Stomach (tissue), 9 donors: ENCODE measurements around the gene RHOD. TPM values are rescaled to one million over a fixed set of nuclear protein-coding genes. Genes with fewer than 3 reads are reported as not detected.
A peak's percentile ranks its signal among the peaks of the same experiment; 100 is the strongest.

Experiments
- DNase-seq, 2 donors: peaks; one replicate each; pipeline versions ENCODE4 v3.0.0 to v3.0.0-alpha.2; 2013 to 2019
- H3K27ac ChIP-seq, 5 donors: fragments of 200-600 bp in 4 of 5; sonication (generic) in 4 of 5; one replicate each; pipeline ENCODE4 v1.5.1; 2013 to 2019; ENCODE audit warnings: mild to moderate bottlenecking in 1 of 5, moderate library complexity in 1 of 5
- H3K27me3 ChIP-seq, 3 donors: fragments of 200-600 bp; sonication (generic); one replicate each; pipeline ENCODE4 v1.5.1; 2017 to 2019; ENCODE audit warnings: mixed run types in 1 of 3
- H3K36me3 ChIP-seq, 4 donors: fragments of 200-600 bp; sonication (generic); 1 replicate in 3 of 4; 2 replicates in 1 of 4; pipeline ENCODE4 v1.5.1; 2016 to 2019
- H3K4me1 ChIP-seq, 4 donors: fragments of 200-600 bp; sonication (generic); one replicate each; pipeline ENCODE4 v1.5.1; 2016 to 2019
- H3K4me3 ChIP-seq, 4 donors: fragments of 200-600 bp; sonication (generic) in 3 of 4; one replicate each; pipeline ENCODE4 v1.5.1; 2016 to 2019; ENCODE audit warnings: mild to moderate bottlenecking in 1 of 4
- H3K9me3 ChIP-seq, 4 donors: fragments of 200-600 bp; sonication (generic); one replicate each; pipeline ENCODE4 v1.5.1; 2016 to 2019
- CTCF ChIP-seq, 7 experiments: fragments of 450-650 bp in 4 of 7; fragments of 200-600 bp in 3 of 7; sonication (generic) in 3 of 7; IDR thresholded peaks; one replicate each; pipeline ENCODE4 v1.5.1; 2016 to 2019; ENCODE audit warnings: antibody characterized with exemption in 7 of 7, control low read depth in 2 of 7, mild to moderate bottlenecking in 1 of 7
- EP300 ChIP-seq: sonication (generic); formaldehyde crosslinking; IDR thresholded peaks from one replicate; pipeline ENCODE4 v1.6.1; 2017; ENCODE audit warnings: antibody characterized with exemption
- POLR2A ChIP-seq, 4 donors: fragments of 450-650 bp; IDR thresholded peaks; one replicate each; pipeline ENCODE4 v1.6.1; 2016; ENCODE audit warnings: antibody characterized with exemption in 4 of 4, control low read depth in 2 of 4, mild to moderate bottlenecking in 1 of 4, moderate library complexity in 1 of 4
- POLR2AphosphoS5 ChIP-seq, 3 donors: sonication (generic); formaldehyde crosslinking; IDR thresholded peaks; one replicate each; pipeline ENCODE4 v1.6.1; 2016; ENCODE audit warnings: antibody characterized with exemption in 3 of 3
- WGBS, 5 donors: extraction: QIAGEN DNeasy Blood & Tissue Kit in 3 of 5; methylation state at CpG; one replicate each; pipeline versions ENCODE4 v1.1.5 to v1.1.7; 2013 to 2018; 5-methylcytosine and 5-hydroxymethylcytosine counted together
- intact Hi-C: fragments of 100-400 bp; cut with DNase I; formaldehyde crosslinking; loops from one replicate; pipeline ENCODE4 v1.15.1; 2023; ENCODE audit warnings: low total_unique reads
- polyA plus RNA-seq, 3 donors: library from polyadenylated mRNA; stranded (reverse); fragments of 200-250 nt; gene quantifications; one replicate each; pipeline ENCODE4 v1.2.3, GENCODE V29; 2013
- total RNA-seq, 5 donors: library from RNA; depleted of rRNA; stranded (reverse); fragments of >200 nt; gene quantifications; one replicate each; pipeline versions ENCODE4 v1.1.0 to v1.2.3, GENCODE V29; 2014 to 2016
- donor health status: healthy with polysubstance abuse.
- donor health status: Bipolar disorder and iron deficiency.
- donor health status: healthy.

RHOD gene
- total and polyA plus RNA-seq, 8 donors: 1.2 to 46.8 (median 36.4) TPM

GRCh38 chr11:67082071-67082791 lies 25.6 kb downstream of the RHOD start:
- no peak overlapping the region for H3K4me3 ChIP-seq
- no peaks in the 10 kb centered on the region for H3K9me3 ChIP-seq
- TF ChIP-seq CTCF (IDR thresholded peaks at IDR 0.05) (no peak), POLR2A (IDR thresholded peaks at IDR 0.05) (no peak), EP300 (no peak), POLR2AphosphoS5 (IDR thresholded peaks at IDR 0.05) (no peak)
- peaks cover 10 to 28% (median 11%) of the 10 kb centered on the region in 4 donors for H3K4me1 ChIP-seq
- DNase-seq: peak in 1 of 2 donors; percentile 71
- H3K36me3 ChIP-seq: no peaks in the 10 kb centered on the region
- 36 to 50% (median 38%) methylated on average over 20 of the region's 20 CpGs for WGBS, 5 donors
- peaks cover 0 to 15% (median 0%) of the 10 kb centered on the region in 3 donors for H3K27me3 ChIP-seq
- intact Hi-C loops: loop anchor here (10.0 kb wide), 1 partner anchor 83 kb away; no protein-coding TSS in a partner anchor
- no peak overlapping the region for H3K27ac ChIP-seq

DNA sequence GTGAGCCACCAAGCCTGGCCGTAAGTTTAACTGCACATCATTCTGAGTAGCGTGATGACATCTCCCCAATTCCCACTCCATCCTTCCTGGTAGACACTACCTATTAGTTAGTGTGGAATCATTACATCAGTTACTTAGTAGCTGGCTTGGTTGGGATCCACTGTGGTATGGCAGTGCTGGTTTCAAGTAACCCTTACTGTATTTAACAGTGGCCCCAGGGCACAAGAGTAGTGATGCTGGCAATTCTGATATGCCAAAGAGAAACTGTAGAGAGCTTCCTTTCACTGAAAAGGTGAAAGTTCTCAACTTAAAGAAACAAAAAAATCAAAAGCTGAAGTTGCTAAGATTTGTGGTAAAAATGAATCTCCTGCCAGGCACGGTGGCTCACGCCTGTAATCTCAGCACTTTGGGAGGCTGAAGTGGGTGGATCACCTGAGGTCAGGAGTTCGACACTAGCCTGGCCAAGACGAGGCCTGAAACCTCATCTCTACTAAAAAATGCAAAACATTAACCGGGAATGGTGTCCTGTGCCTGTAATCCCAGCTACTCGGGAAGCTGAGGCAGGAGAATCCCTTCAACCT lies 27.2 kb downstream of the RHOD start:
- peaks cover 10 to 12% (median 11%) of the 10 kb centered on the region in 4 donors for H3K4me1 ChIP-seq
- H3K9me3 ChIP-seq: no peaks in the 10 kb centered on the region
- no peaks in the 10 kb centered on the region for H3K36me3 ChIP-seq
- DNase-seq: no peak
- 86 to 94% (median 92%) methylated on average over 8 of the region's 8 CpGs for WGBS, 5 donors
- intact Hi-C loops: loop anchor here (10.0 kb wide), 1 partner anchor 81 kb away; no protein-coding TSS in a partner anchor
- TF ChIP-seq EP300 (no peak), POLR2AphosphoS5 (IDR thresholded peaks at IDR 0.05) (no peak), POLR2A (IDR thresholded peaks at IDR 0.05) (no peak), CTCF (IDR thresholded peaks at IDR 0.05) (no peak)
- no peaks in the 10 kb centered on the region for H3K27me3 ChIP-seq
- no peak overlapping the region for H3K27ac ChIP-seq
- no peak overlapping the region for H3K4me3 ChIP-seq

DNA sequence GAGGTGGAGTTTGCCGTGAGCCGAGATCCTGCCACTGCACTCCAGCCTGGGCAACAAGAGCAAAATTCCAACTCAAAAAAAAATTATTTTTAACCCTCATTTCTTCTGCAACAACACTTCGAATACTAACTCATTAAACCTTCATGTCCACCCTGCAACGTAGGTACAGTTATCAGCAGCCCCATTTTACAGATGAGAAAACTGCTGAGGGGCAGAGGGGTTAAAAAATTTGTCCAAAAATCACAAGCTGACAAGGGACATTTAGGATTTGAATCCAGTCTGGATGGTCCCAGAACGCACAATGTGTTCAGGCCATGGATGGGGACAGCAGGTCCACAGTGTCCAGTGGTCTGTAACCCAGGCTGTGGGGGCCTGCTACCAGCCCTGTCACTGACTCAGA lies 29.0 kb downstream of the RHOD start:
- WGBS, 5 donors: 93 to 98% (median 96%) methylated on average over 5 of the region's 5 CpGs
- H3K27me3 ChIP-seq: no peaks in the 10 kb centered on the region
- DNase-seq: no peak
- H3K9me3 ChIP-seq: no peaks in the 10 kb centered on the region
- no peak for TF ChIP-seq POLR2AphosphoS5 (IDR thresholded peaks at IDR 0.05)
- no peak for TF ChIP-seq EP300
- H3K4me1 ChIP-seq: peaks cover 10 to 12% (median 11%) of the 10 kb centered on the region in 4 donors
- no peak overlapping the region for H3K27ac ChIP-seq
- intact Hi-C loops: loop anchor here (10.0 kb wide), 1 partner anchor 79 kb away; no protein-coding TSS in a partner anchor
- no peak overlapping the region for H3K4me3 ChIP-seq
- no peaks in the 10 kb centered on the region for H3K36me3 ChIP-seq

- Histone ChIP-seq H3K27me3 (no peaks in the 10 kb centered on the region), H3K4me3 (no peak overlapping the region), H3K4me1 (no peaks in the 10 kb centered on the region), H3K9me3 (no peaks in the 10 kb centered on the region), H3K36me3 (no peaks in the 10 kb centered on the region), H3K27ac (no peak overlapping the region)
- TF ChIP-seq POLR2A (IDR thresholded peaks at IDR 0.05): no peak
- TF ChIP-seq POLR2AphosphoS5 (IDR thresholded peaks at IDR 0.05): no peak
- no peak for TF ChIP-seq CTCF (IDR thresholded peaks at IDR 0.05)
- no peak for TF ChIP-seq EP300
- DNase-seq: no peak
- WGBS, 5 donors: 85 to 98% (median 95%) methylated on average over 8 of the region's 8 CpGs
- intact Hi-C loops: no loop called here
Measured at GRCh38 chr11:67090717-67091116, 34.1 kb downstream of the RHOD start.

DNA sequence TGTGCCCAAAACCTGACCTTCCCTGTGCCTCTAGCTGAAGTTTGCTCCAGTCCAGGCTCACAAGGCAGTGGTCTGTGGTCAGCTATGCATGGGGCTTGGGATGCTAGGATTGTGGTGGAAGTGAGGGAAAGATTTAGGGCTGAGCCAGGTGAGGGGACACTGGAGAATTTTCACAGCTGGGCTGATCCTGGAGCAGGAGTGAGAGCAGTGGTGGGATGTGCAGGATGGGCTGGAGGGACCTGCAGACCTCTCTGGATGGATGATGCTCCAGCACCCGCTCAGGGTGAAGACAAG lies 38.5 kb downstream of the RHOD start:
- intact Hi-C loops: no loop called here
- 75 to 100% (median 100%) methylated on average over 1 of the region's 1 CpG for WGBS, 5 donors
- H3K4me1 ChIP-seq: peaks cover 0 to 2% (median 0%) of the 10 kb centered on the region in 4 donors
- no peak overlapping the region for H3K27ac ChIP-seq
- no peak overlapping the region for H3K4me3 ChIP-seq
- H3K27me3 ChIP-seq: no peaks in the 10 kb centered on the region
- DNase-seq: no peak
- TF ChIP-seq POLR2A (IDR thresholded peaks at IDR 0.05) (no peak), CTCF (IDR thresholded peaks at IDR 0.05) (peak in 1 of 7 experiments; percentile 2), POLR2AphosphoS5 (IDR thresholded peaks at IDR 0.05) (no peak), EP300 (no peak)
- no peaks in the 10 kb centered on the region for H3K36me3 ChIP-seq
- no peaks in the 10 kb centered on the region for H3K9me3 ChIP-seq
